Measurements from ENCODE around the gene U2SURP. TPM values are rescaled to one million over a fixed set of nuclear protein-coding genes. Genes with fewer than 3 reads are reported as not detected.
A peak's percentile ranks its signal among the peaks of the same experiment; 100 is the strongest.

Gene U2SURP
- total RNA-seq, 2 donors from 2014 or later, result 157 to 179 TPM

DNA sequence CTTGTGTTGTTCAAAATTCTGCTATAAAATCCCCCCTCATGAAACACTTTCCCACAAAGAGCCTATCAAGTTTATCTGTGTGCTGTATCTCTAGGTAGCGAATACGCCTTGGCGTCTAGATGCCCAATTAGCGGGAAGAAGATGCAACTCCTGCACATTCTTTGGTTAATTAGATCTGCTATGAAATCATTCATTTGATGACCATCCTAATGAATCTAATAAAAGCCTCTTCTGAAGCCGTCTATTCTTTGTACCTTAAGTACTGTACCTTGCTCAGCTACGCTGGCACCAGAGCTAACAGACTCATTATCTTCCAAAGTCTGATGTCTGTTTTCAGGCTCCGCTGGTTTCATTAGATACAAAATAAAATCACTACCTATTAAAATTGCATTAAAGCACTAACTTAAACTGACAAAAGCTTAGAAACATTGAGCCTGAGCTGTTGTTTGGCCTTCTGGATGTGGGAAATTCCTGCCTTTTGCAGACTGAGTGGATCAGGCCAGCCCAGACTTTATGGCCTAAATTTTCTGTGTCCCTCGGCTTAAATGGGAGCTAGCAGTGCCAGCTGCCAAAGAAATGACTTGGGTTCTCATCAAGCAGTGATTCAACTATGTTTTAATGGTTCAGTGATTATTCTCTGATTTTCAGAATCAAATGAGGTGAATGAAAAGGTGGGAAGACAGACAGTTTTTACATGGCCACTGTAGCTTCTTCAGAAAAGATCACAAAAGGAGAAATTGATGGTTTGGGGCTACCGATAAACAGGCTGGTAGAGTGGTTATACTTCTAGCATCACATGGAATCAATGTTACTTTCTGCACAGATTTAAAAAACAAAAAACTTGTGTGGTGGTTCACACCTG lies 89.8 kb downstream of the U2SURP start:
- no peak overlapping the region for H3K27ac Mint-ChIP-seq
- no peaks in the 10 kb centered on the region for H3K9me3 Mint-ChIP-seq
- ATAC-seq (replicated peaks in 1 of 2), result no peak
- H3K4me3 Mint-ChIP-seq, result no peak overlapping the region
- no peak for DNase-seq
- H3K4me1 Mint-ChIP-seq (ENCODE audit: low read depth), result no peaks in the 10 kb centered on the region
- H3K36me3 Mint-ChIP-seq (ENCODE audit: insufficient read depth in 2 of 2), result peaks cover 0 to 1% of the 10 kb centered on the region in 2 donors
- H3K27me3 Mint-ChIP-seq (ENCODE audit: low read depth), result no peaks in the 10 kb centered on the region

DNA sequence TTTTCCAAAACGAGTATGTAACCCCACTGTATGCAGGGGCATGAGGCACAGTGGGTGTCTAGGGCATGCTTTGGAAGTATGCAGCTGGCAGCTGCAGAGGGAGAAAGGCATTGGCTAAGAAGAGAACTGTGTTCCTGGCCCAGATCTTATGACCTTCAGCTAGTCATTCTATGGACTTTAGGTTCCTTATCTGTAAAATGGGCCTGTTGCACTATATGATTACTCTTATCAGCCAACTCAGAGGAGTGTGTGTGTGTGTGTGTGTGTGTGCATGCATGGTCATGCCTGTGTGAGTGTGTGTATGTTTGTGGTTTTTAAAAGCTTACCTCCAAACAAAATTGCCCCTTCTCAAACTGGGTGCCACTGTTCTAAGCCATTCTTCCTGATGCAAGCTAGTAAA lies 90.8 kb downstream of the U2SURP start:
- Mint-ChIP-seq H3K27me3 (ENCODE audit: low read depth) (no peaks in the 10 kb centered on the region), H3K27ac (no peak overlapping the region), H3K4me1 (ENCODE audit: low read depth) (no peaks in the 10 kb centered on the region), H3K9me3 (no peaks in the 10 kb centered on the region), H3K36me3 (ENCODE audit: insufficient read depth in 2 of 2) (peaks cover 0 to 1% of the 10 kb centered on the region in 2 donors), H3K4me3 (no peak overlapping the region)
- DNase-seq, result no peak
- ATAC-seq (replicated peaks in 1 of 2), result no peak

DNA sequence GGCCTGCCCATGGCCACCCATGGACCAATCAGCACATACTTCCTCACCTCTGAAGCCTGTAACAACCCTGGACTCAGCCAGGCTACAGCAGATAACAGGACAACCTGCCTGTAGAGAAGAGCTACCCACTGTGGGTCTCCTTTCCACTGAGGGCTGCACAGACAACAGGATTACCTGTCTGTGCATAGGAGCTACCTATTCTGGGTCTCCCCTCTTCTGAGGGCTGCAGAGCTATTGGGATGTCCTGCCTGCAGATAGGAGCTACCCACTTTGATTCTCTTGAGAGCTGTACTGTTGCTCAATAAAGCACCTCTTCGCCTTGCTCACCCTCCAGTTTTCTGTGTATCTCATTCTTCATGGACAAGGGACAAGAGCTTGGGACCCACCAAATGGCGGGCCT lies 94.4 kb downstream of the U2SURP start:
- no peaks in the 10 kb centered on the region for H3K36me3 Mint-ChIP-seq (ENCODE audit: insufficient read depth in 2 of 2)
- DNase-seq (no peak), ATAC-seq (replicated peaks in 1 of 2) (no peak)
- H3K4me3 Mint-ChIP-seq, result no peak overlapping the region
- H3K4me1 Mint-ChIP-seq (ENCODE audit: low read depth), result no peaks in the 10 kb centered on the region
- peaks cover 7% of the 10 kb centered on the region for H3K27me3 Mint-ChIP-seq (ENCODE audit: low read depth)
- H3K9me3 Mint-ChIP-seq, result no peaks in the 10 kb centered on the region
- no peak overlapping the region for H3K27ac Mint-ChIP-seq

DNA sequence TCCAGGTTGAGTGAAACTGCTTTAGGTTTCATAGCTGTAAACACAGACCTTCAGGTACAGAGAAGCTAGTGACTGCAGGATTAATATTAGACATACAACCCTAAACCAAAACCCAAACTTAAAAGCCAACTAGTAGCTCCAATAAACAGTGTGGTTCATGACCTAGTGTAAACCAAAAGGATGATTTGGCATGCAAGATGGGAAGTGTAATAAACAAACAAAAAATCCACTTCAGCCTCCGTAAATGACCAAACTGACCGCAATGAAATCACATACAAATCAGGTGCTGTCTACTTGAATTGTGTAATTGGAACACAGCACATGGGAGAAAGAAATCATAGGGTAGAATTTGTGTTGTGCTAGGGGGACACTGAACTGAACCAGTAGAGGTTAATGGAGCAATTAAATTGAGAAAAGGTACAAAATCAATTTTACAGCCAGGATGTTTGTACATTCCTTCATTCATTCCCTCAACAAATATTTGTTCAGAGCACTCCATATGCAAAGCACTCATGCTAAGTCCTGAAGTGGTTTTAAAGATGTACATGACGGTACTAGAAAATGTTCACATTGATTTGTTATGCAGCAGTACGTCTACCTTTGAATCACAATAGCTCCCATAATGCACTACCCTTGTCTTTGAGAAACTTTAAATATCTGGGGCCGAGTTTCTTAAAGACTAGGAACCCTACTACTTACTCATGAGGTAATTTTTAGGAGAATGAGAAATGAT lies 96.8 kb downstream of the U2SURP start:
- Mint-ChIP-seq H3K9me3 (no peaks in the 10 kb centered on the region), H3K4me3 (no peak overlapping the region), H3K36me3 (ENCODE audit: insufficient read depth in 2 of 2) (peaks cover 0 to under 1% of the 10 kb centered on the region in 2 donors), H3K27ac (no peak overlapping the region), H3K27me3 (ENCODE audit: low read depth) (peaks cover 7% of the 10 kb centered on the region), H3K4me1 (ENCODE audit: low read depth) (peaks cover 9% of the 10 kb centered on the region)
- ATAC-seq (replicated peaks in 1 of 2) (no peak), DNase-seq (no peak)

DNA sequence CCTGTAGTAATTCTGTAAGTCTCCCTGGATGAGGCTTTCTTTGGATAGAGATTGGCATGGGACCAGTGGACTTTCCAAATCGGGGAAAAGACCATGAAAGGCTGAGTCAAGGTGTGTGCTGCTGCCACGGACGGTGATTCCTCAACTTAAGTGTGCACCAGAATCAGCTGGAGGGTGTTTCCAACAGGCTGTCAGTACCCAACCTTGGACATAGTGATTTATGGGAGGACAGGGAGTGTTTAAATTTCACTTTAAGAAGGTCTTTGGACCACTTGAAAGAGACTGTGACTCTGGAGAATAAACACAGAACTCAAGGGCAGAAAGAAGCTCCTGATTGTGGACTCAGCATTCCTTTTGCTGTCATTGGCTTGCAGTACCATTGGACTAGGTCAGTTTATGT lies 97.8 kb downstream of the U2SURP start:
- Mint-ChIP-seq H3K27ac (no peak overlapping the region), H3K9me3 (peaks cover 0 to 1% of the 10 kb centered on the region in 2 donors), H3K36me3 (ENCODE audit: insufficient read depth in 2 of 2) (peaks cover 1 to 2% of the 10 kb centered on the region in 2 donors), H3K4me3 (no peak overlapping the region), H3K4me1 (ENCODE audit: low read depth) (peaks cover 15% of the 10 kb centered on the region), H3K27me3 (ENCODE audit: low read depth) (peaks cover 7% of the 10 kb centered on the region)
- ATAC-seq (replicated peaks in 1 of 2), result no peak
- DNase-seq, result no peak

DNA sequence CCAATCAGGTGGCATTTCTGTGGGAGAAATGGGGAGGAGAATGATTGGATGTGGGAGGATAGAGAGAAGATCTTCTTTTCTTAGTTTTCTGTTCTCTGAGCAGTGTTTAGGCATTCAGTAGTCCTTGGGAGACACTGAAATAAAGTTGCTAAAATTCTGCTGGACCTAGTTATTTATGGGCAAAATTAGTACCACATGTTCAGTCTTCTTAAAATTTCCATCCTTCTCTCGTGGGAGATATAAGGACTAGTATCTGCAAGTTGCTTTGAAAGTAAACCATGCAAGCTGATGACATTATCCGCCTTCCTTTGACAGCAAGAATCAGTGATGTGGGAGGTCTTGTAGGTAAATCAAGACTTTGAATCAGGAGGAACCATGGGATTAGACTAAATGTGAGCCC lies 98.3 kb downstream of the U2SURP start:
- H3K27me3 Mint-ChIP-seq (ENCODE audit: low read depth), result peaks cover 7% of the 10 kb centered on the region
- H3K4me3 Mint-ChIP-seq, result no peak overlapping the region
- H3K27ac Mint-ChIP-seq, result no peak overlapping the region
- peaks cover 2 to 3% of the 10 kb centered on the region in 2 donors for H3K9me3 Mint-ChIP-seq
- H3K36me3 Mint-ChIP-seq (ENCODE audit: insufficient read depth in 2 of 2), result peaks cover 4 to 5% of the 10 kb centered on the region in 2 donors
- ATAC-seq (replicated peaks in 1 of 2) (no peak), DNase-seq (no peak)
- peaks cover 15% of the 10 kb centered on the region for H3K4me1 Mint-ChIP-seq (ENCODE audit: low read depth)

DNA sequence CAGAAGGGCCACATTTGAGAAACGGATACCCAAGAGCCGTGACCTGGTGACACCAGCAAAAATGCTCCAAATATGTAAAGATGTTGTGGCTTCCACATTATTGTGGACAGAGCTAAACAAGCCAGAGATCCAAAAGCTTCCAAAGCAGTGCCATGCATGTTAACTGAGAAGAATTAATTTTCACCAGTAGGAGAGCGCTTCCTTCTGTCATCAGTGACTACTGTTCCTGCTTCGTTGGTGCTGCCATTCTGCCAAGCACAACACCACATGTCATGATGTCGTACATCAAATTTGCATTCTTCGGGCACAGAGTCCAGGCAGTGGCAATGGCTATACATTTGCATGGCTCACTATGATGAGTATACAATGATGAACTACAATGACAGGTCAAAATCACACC lies 99.1 kb downstream of the U2SURP start:
- Mint-ChIP-seq H3K36me3 (ENCODE audit: insufficient read depth in 2 of 2) (peaks cover 10 to 11% of the 10 kb centered on the region in 2 donors), H3K27ac (no peak overlapping the region), H3K4me3 (no peak overlapping the region), H3K4me1 (ENCODE audit: low read depth) (peaks cover 15% of the 10 kb centered on the region), H3K27me3 (ENCODE audit: low read depth) (peaks cover 7% of the 10 kb centered on the region), H3K9me3 (peaks cover 6 to 9% of the 10 kb centered on the region in 2 donors)
- DNase-seq, result no peak
- no peak for ATAC-seq (replicated peaks in 1 of 2)

DNA sequence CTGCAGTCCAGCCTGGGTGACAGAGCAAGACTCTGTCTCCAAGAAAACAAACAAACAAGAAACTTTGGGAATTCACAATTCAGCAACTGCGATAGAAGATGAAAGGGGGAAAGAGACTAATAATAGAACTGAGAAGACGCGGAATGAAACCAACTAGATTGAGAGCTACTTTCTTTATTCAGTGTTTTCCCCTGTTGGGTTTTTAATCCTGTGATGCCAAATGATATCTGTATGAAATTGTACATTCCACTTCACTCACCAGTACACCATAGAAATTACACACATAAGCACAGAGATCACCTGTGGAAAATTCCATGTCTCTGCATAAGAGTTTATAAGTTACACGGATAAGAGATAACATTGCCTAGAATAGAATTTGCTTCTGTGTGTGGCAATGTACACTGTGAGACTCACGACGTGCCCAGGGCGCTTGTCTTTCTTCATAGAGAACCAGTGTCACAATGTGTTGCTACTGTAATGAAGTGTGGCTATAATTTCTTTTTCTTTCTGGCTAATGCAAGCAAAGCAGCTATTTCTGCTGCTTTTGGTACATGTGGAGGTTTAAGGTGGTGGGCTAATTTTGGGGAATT lies 100.5 kb downstream of the U2SURP start:
- peaks cover 7% of the 10 kb centered on the region for H3K27me3 Mint-ChIP-seq (ENCODE audit: low read depth)
- no peak overlapping the region for H3K4me3 Mint-ChIP-seq
- no peak for DNase-seq
- H3K9me3 Mint-ChIP-seq, result peaks cover 9 to 11% of the 10 kb centered on the region in 2 donors
- H3K36me3 Mint-ChIP-seq (ENCODE audit: insufficient read depth in 2 of 2), result peaks cover 14 to 19% of the 10 kb centered on the region in 2 donors
- peak in 1 of 2 donors; percentile 55 for ATAC-seq (replicated peaks in 1 of 2)
- peaks cover 15% of the 10 kb centered on the region for H3K4me1 Mint-ChIP-seq (ENCODE audit: low read depth)
- H3K27ac Mint-ChIP-seq, result no peak overlapping the region

DNA sequence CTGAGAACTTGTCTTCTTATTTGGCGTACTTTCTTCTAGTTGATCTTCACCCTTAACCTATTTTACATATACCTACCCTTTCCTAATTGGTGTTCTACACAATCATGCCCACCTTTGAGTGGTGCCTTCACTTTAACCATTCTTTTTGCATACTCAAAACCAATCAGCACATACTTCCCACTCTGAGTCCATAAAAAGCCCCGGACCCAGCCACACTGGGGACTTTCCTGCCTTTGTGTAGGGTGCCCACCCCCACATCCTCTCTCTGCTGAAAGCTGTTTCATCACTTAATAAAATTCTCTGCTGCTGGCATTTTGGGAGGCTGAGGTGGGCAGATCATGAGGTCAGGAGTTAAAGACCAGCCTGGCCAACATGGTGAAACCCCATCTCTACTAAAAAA lies 102.3 kb downstream of the U2SURP start:
- H3K4me3 Mint-ChIP-seq, result no peak overlapping the region
- peaks cover 15% of the 10 kb centered on the region for H3K4me1 Mint-ChIP-seq (ENCODE audit: low read depth)
- ATAC-seq (replicated peaks in 1 of 2), result peak in 1 of 2 donors; percentile 56
- H3K9me3 Mint-ChIP-seq, result peaks cover 11% of the 10 kb centered on the region in 2 donors
- peaks cover 7% of the 10 kb centered on the region for H3K27me3 Mint-ChIP-seq (ENCODE audit: low read depth)
- H3K36me3 Mint-ChIP-seq (ENCODE audit: insufficient read depth in 2 of 2), result peaks cover 14 to 19% of the 10 kb centered on the region in 2 donors
- H3K27ac Mint-ChIP-seq, result no peak overlapping the region
- DNase-seq, result no peak

DNA sequence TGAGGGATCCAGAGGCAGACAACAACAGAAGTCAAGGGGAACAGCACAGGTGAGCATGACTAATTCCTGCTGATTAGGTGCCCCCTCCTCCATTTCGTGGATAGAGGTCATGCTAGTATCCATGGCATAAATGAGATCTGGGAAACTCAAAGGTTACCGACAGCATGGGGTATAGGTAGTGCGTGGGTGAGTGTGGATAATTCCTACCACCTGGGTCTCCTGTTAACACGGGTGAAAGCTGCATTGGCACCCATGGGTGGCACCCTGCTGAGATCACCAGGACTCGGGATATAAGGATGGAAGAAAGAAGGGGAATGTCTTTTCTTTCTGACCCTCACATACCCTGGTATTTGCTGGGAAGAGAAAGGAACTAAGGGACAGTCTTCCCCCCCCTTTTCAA lies 103.8 kb downstream of the U2SURP start:
- ATAC-seq (replicated peaks in 1 of 2), result no peak
- Mint-ChIP-seq H3K27ac (no peak overlapping the region), H3K36me3 (ENCODE audit: insufficient read depth in 2 of 2) (peaks cover 14 to 19% of the 10 kb centered on the region in 2 donors), H3K27me3 (ENCODE audit: low read depth) (peaks cover 2% of the 10 kb centered on the region), H3K4me3 (no peak overlapping the region), H3K4me1 (ENCODE audit: low read depth) (peaks cover 15% of the 10 kb centered on the region), H3K9me3 (peaks cover 11% of the 10 kb centered on the region in 2 donors)
- no peak for DNase-seq

DNA sequence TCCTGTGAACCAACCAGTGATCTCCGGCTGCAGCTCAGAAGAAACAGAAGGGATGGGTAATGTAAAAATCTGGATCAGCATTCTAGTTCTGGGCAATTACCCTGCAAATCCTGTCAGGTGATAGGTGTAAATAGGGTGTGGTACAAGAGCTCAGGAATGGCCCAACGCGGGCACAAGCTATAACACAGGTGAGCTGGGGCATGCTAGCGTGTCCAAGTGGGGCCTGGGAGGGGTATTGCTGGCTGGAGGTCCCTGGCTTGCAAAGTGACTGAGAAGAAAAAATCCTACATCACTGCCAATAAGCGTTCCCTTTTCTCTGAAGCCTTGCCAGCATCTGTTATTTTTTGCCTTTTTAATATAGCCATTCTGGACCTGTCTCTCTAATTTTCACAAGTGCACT lies 108.5 kb downstream of the U2SURP start:
- Mint-ChIP-seq H3K4me1 (ENCODE audit: low read depth) (no peaks in the 10 kb centered on the region), H3K27ac (no peak overlapping the region), H3K4me3 (no peak overlapping the region), H3K27me3 (ENCODE audit: low read depth) (no peaks in the 10 kb centered on the region), H3K9me3 (peaks cover 6 to 7% of the 10 kb centered on the region in 2 donors), H3K36me3 (ENCODE audit: insufficient read depth in 2 of 2) (peaks cover 7 to 13% of the 10 kb centered on the region in 2 donors)
- no peak for ATAC-seq (replicated peaks in 1 of 2)
- no peak for DNase-seq
